ENCODE measurements around the gene ILF2.

GRCh38 chr1:153687346-153688125 lies 16.7 kb upstream of the ILF2 start:
- TF ChIP-seq, protein P1, sequence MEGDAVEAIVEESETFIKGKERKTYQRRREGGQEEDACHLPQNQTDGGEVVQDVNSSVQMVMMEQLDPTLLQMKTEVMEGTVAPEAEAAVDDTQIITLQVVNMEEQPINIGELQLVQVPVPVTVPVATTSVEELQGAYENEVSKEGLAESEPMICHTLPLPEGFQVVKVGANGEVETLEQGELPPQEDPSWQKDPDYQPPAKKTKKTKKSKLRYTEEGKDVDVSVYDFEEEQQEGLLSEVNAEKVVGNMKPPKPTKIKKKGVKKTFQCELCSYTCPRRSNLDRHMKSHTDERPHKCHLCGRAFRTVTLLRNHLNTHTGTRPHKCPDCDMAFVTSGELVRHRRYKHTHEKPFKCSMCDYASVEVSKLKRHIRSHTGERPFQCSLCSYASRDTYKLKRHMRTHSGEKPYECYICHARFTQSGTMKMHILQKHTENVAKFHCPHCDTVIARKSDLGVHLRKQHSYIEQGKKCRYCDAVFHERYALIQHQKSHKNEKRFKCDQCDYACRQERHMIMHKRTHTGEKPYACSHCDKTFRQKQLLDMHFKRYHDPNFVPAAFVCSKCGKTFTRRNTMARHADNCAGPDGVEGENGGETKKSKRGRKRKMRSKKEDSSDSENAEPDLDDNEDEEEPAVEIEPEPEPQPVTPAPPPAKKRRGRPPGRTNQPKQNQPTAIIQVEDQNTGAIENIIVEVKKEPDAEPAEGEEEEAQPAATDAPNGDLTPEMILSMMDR (conservative IDR thresholded peaks at IDR 0.05; ENCODE audit: low read depth, low read length) = no peak
- TF ChIP-seq EZH2 (IDR thresholded peaks at IDR 0.05; ENCODE audit: borderline replicate concordance, low read depth, low read length, poor library complexity, severe bottlenecking) = no peak

All from A673 (cell line).